Uterus (tissue), 2 donors: ENCODE results near the gene ITGA2B.

Source experiments
- POLR2A ChIP-seq, 2 donors: fragments of 450-650 bp; IDR thresholded peaks; one replicate each; pipeline ENCODE4 v1.6.1; 2016; ENCODE audit warnings: antibody characterized with exemption in 2 of 2, mild to moderate bottlenecking in 1 of 2, moderate library complexity in 1 of 2
- TF ChIP-seq, protein P1 (sequence below), 4 experiments: fragments of 200-600 bp in 2 of 4; fragments of 450-650 bp in 2 of 4; sonication (generic) in 2 of 4; IDR thresholded peaks; one replicate each; pipeline ENCODE4 v1.5.1; 2016 to 2019; ENCODE audit warnings: antibody characterized with exemption in 4 of 4, mild to moderate bottlenecking in 2 of 4, moderate library complexity in 1 of 4

DNA sequence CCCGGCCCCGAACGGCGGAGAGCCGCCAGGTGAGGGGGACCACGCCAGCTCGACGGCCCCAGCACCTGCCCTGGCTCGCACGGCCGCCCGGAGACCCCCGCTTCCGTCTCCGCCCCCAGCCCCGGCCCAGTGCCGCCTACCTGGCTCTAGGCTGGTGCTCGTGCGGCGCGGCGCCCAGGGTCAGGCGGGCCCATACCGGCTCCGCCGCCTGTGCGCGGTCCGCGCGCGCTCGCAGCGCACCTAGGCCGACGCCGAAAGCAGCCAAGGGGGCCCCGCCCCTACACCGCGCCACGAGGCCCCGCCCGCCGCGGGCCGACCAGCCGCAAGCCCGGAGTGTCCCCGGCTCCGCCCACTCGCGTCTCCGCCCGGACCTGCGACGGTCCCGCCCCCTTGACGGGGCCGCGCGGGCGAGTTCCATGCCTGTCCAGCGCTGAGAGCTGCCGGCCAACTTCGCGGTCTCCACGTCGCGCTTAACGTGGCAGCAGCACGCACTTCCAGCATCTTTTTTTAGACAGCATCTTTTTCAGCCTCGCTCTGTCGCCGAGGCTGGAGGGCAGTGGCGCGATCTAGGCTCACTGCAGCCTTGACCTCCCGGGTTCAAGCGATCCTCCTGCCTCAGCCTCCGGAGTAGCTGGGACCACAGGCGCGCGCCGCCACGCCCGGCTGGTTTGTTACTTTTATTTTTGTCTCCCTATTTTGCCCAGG is 64.7 kb downstream of the ITGA2B start, which contains the start of gene SLC25A39:
- TF ChIP-seq, protein P1, sequence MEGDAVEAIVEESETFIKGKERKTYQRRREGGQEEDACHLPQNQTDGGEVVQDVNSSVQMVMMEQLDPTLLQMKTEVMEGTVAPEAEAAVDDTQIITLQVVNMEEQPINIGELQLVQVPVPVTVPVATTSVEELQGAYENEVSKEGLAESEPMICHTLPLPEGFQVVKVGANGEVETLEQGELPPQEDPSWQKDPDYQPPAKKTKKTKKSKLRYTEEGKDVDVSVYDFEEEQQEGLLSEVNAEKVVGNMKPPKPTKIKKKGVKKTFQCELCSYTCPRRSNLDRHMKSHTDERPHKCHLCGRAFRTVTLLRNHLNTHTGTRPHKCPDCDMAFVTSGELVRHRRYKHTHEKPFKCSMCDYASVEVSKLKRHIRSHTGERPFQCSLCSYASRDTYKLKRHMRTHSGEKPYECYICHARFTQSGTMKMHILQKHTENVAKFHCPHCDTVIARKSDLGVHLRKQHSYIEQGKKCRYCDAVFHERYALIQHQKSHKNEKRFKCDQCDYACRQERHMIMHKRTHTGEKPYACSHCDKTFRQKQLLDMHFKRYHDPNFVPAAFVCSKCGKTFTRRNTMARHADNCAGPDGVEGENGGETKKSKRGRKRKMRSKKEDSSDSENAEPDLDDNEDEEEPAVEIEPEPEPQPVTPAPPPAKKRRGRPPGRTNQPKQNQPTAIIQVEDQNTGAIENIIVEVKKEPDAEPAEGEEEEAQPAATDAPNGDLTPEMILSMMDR (IDR thresholded peaks at IDR 0.05) = peak in 2 of 4 experiments; percentile 15 to 59
- TF ChIP-seq POLR2A (IDR thresholded peaks at IDR 0.05) = peak in 1 of 2 donors; percentile 82
